ENCODE measurements around the gene NPR1.
"Not testable (repeated sequence)": the region's sequence is repeated elsewhere in the genome, so short reads cannot be mapped to it uniquely, and the experiment has no call there.

NPR1 gene

DNA sequence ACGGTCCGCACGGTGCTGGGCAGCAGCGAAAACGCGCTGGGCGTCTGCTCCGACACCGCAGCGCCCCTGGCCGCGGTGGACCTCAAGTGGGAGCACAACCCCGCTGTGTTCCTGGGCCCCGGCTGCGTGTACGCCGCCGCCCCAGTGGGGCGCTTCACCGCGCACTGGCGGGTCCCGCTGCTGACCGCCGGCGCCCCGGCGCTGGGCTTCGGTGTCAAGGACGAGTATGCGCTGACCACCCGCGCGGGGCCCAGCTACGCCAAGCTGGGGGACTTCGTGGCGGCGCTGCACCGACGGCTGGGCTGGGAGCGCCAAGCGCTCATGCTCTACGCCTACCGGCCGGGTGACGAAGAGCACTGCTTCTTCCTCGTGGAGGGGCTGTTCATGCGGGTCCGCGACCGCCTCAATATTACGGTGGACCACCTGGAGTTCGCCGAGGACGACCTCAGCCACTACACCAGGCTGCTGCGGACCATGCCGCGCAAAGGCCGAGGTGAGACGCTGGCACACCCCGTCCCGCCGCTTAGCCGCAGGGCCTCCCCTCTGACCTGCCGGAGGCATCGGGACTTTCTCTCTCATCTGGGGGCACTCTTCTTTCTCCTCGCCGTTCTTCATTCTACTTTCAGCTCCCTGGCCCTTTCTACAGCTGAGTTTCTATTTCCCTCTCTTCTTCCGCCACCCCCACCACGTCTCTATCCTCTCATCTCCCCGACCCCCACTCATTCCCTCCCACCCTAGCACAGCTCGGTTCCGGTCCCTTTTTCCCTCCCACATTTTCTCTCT is 1.0 kb downstream of the NPR1 start:
- DNase-seq (ENCODE audit: low read depth in 2 of 2), result no peak

DNA sequence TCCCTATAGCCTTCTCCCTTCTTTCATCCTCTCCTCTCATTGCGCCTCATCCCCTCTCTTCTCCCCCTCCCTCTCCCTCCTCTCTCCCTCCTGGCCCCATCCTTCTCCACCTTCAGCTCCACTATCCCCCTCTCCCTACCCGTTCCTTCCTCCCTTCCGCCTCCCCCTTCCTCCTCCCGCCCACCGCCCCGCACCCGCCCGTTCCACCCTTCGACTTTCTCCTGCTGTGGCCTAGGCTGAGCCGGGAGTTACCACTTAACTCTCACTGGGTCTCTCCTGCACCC is 1.6 kb downstream of the NPR1 start:
- DNase-seq (ENCODE audit: low read depth in 2 of 2), result no peak

DNA sequence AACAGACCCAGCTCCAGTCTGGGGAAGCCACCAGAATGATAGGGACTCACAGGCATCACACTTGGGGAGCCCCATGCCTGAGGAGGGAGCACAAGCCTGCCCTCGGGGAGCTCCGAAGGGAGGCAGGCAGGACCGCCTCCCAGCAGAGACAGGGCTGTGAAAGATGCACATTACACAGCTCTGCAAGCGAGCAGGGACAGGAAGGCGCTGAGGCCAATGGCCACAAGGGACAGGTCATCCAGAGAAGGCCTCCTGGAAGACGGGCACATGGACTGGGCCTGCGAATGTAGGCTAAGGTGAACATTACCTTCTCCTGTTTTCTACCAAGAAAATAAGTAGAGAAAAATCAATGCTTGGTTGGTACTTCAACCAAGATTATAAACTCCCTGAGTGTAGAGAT is 4.2 kb downstream of the NPR1 start:
- no peak for DNase-seq (ENCODE audit: low read depth in 2 of 2)

DNA sequence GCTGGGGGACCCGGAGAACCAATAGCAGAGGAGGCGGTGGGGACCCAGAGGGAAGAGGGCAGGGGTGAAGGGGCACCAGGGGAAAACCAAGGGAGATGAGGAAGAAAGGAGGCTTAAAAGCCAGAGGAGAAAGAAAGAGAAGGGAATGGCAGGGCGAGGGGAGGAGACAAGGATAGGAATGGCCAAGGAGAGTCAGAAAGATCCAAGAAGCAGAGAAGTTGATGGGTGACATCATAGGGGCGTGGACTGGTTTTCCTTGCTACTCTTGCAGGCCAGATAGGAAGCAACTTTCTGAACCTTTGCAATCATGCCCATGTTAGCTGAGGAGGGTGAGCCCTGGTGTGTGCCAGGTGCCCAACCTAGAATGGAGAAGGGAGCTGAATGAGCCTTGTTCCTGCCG is 5.4 kb downstream of the NPR1 start:
- no peak for DNase-seq (ENCODE audit: low read depth in 2 of 2)

DNA sequence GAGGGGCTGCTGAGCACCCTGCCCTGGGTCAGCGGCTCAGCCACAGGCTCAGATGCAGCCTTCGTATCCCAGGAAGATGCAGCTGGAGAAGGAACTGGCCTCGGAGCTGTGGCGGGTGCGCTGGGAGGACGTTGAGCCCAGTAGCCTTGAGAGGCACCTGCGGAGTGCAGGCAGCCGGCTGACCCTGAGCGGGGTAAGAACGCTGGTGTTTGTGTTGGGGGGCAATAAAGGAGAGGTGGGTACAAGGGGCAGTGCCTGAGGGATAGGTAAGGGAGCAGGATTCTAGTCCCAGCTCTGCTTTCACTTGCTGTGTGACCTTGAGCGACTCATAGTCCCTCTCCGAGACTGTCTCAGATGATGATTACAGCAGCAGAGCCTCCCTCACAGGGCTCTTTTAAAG is 6.4 kb downstream of the NPR1 start:
- DNase-seq (ENCODE audit: low read depth in 2 of 2), result no peak

DNA sequence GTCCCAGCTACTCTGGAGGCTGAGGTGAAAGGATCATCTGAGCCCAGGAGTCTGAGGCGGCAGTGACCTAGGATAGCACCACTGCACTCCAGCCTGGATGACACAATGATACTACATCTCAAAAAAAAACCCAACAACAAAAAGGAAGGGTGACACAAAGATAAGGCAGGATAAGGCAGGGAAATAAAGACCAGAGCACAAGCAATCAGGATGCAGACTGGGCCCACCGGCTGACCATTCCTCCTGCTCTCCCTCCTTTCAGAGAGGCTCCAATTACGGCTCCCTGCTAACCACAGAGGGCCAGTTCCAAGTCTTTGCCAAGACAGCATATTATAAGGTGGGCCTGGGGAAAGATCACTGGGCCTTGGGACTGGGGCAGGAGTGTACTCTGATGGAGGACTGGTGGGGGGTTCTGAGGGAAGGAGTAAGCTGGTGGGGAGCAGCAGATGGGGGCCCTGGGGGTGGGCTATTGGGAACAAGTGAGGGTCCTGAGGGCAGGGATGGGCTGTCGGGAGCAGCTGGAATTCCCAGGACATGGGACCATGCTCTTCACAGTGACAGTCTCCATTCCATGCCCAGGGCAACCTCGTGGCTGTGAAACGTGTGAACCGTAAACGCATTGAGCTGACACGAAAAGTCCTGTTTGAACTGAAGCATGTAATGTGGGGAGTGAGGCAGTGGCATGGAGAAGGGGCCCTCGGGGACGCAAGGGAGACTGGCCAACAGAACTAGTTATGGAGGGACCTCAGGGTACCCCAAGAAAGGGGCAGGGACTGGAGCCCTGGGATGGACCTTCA is 7.3 kb downstream of the NPR1 start:
- no peak for DNase-seq (ENCODE audit: low read depth in 2 of 2)

DNA sequence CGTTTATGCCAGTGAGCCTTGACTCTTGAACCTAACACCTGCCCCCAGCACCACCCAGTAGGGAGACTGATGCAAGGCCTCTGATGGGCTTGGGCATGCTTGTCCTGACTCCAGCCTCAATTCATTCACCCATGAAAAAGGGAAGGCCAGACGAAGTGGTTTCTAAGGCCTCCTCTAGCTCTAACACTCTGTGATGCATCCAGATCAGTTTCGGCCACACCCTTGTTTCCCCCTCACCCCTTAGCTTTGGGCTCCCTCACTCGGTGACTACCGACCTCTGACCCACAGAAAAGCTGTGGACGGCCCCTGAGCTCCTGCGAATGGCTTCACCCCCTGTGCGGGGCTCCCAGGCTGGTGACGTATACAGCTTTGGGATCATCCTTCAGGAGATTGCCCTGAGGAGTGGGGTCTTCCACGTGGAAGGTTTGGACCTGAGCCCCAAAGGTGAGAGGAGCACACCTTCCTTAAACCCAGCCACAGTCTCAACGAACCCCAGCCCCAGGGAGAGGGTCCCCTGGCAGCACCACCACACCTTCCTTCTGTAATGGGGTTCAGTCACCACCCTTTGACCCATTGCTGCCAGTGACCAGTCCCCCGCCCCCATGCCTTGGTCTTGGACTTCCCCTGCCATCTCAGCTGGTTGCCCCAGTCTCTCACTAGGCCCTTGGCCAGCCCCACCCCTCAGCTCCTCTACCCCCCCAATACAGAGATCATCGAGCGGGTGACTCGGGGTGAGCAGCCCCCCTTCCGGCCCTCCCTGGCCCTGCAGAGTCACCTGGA is 9.0 kb downstream of the NPR1 start:
- DNase-seq (ENCODE audit: low read depth in 2 of 2), result no peak

DNA sequence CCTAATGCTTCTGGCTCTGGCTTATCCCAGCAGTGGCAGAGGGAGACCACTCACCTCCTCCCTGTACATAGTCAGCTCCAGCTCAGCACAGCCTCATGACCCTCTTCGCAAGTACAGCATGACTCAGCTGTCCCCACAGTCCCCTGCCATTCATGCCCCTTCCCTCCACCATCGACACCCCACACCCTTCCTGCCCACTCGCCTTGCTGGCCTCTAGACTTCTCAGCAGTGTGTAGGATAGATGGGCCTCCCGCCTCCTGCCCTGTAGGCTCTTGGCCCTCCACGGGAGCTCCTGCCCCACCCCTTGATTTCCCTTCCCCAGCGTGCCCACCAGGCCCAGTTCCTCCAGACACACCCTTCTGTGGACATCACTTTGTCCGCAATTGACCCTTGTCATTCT is 9.8 kb downstream of the NPR1 start:
- no peak for DNase-seq (ENCODE audit: low read depth in 2 of 2)

DNA sequence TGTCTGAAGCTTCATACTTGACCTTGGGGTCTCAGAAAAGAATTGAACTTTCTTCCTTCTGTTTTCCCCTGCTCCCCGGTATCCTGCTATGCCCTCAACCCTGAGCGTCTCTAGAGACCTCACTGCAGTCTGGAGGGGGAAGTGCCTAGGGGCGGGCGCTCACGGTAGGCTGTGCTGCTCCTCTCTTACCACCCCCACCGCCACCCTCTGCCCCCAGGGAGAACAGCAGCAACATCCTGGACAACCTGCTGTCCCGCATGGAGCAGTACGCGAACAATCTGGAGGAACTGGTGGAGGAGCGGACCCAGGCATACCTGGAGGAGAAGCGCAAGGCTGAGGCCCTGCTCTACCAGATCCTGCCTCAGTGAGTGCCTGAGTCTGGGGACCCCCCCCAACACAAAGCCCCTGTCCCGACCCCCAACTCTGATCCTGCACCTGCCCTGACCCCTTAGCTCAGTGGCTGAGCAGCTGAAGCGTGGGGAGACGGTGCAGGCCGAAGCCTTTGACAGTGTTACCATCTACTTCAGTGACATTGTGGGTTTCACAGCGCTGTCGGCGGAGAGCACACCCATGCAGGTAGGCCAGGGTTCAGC is 10.3 kb downstream of the NPR1 start:
- DNase-seq (ENCODE audit: low read depth in 2 of 2), result no peak

DNA sequence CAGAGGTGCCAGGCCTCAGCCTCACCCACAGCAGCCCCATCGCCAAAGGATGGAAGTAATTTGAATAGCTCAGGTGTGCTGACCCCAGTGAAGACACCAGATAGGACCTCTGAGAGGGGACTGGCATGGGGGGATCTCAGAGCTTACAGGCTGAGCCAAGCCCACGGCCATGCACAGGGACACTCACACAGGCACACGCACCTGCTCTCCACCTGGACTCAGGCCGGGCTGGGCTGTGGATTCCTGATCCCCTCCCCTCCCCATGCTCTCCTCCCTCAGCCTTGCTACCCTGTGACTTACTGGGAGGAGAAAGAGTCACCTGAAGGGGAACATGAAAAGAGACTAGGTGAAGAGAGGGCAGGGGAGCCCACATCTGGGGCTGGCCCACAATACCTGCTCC is 15.0 kb downstream of the NPR1 start:
- no peak for DNase-seq (ENCODE audit: low read depth in 2 of 2)

DNA sequence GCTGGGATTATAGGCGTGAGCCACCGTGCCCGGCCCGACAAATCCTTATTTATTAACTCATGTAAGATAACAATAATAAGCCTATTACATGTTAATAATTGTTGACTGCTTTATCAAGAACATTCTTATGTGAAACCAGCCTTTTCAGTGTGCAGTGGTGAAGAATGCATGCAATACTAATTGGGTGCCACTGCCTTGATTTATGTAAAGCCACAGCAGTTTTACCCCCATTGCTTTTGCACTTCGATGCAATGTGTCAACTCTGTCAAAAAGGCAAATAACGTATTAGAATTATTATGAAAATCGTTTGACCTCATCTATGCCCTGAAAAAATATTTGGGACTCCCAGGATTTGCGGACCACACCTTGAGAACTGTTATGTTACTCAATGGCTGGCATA is 18.3 kb downstream of the NPR1 start:
- no peak for DNase-seq (ENCODE audit: low read depth in 2 of 2)

DNA sequence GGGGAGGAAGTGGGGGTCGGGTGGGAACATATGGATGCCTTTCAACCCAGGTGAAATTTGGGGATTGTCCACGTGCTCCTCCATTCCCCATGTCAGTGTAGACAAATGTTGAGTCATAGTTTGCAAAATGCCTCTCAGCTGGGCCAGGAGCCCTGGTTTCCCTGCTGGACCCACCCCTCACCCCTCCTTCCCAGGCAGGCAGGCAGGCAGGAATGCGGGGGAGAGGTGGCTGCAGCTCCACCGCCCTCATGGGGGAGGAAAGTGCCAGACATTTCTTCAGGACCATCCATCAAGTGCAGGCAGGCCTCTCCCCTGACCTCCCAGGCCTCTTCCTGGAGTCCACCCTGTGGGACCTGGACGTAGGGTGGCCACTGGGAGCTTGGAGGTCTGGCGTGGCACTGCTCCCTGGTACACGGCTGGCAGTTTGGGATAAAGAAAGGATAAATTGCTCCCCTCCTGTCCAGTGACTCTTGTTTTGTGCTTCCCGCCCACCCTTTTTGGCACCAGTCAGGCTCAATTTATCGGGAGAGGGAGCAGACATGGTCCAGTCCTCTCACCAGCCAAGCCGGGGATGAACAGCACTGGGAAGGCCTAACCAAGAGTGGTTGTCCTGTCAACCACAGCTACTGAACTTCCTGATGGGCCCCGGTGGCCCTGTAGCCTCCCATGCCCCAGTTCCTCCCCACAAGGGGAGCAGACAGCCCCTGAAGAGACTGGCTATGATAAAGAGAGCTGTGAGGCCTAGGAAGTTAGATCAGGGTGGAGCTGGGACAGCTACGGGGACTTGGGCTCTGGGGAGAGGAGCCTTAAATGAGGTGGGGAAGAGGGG is 18.9 kb downstream of the NPR1 start:
- no peak for DNase-seq (ENCODE audit: low read depth in 2 of 2)

DNA sequence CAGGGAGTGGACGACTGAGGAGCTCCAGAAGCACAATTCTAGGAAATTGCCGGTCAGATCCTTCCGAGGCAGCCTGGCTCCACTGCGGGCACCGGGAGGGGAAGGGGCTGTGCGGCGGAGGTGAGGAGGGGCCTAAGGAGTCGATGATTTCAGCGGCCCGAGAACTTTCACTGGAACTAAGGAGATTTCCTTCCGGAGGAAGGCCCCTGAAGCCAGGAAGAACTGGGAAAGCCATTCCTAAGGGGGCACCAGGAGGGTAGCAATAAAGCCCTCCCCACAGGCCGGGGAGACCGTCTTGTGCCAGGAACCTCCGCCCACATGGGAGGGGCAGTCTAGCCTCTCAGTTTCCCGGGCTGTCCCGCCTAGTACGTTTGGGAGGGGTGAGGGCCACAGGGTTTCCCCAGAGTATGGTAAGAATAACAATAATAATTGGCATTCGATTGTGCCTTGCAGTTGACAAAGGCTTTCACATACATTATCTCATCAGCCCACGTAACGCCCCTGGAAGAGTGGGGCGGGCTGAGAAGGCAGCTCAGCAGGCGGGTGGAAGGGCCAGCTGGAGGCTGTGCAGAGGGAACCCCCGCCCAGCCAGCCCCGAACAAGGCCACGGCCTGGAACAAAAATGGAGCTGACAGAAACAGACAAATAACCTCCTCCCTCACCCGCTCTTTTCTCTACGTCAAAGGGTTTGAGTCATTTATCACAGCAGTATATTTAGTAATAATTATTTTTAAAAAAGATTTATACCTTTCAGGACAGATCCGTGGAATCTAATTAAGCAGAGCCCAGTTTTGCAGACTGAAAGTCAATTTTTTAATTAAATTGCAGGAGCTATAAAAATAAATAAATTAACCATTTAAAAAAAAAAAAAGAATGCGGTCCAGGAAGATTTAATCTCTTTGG is 19.8 kb downstream of the NPR1 start:
- DNase-seq (ENCODE audit: low read depth in 2 of 2), result no peak

DNA sequence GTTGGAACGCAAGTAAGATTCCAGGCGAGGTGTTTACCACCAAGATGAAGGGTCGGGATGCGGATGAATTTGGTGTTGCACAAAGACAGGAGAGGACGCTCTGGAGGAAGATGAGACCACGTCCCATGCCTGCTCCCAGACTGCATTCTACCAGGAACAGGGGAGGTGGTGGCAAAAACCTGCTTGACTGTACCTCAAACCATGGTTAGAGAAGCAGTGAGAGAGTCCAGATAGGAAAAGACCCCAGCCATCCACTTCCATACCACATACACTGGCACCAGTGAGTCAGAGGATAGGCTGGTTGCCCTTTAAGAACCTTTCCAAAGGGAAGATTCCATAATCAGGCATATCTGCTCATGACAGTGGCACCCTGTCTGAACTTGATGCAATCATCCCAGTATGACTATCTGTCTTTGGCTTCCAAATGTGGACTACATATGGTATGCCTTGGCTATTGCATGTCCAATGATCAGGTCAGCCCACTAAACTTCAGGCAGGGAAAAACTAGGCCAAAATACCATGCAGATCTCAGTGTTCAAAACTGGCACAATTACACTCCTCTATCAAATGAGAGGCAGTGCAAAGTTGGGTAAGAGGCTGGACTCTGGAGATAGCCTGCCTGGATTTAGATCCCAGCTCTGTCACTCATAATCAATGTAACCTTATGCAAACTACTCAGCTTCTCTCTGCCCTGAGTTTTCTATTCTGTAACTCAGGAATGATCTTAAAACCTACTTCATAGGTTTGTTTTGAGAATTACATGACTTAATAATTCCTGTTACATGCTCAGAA is 20.6 kb downstream of the NPR1 start:
- DNase-seq (ENCODE audit: low read depth in 2 of 2), result no peak

DNA sequence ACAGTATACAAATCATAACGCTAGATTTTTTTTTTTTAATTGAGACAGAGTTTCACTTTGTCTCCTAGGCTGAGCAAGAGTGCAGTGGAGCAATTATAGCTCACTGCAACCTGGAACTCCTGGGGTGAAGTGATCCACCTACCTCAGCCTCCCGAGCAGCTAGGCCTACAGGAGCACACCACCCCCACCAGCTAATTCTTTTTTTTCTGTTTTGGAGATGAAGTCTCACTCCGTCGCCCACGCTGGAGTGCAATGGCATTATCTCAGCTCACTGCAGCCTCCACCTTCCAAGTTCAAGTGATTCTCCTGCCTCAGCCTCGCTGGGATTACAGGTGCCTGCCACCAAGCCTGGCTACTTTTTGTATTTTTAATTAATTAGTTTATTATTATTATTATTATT is 21.3 kb downstream of the NPR1 start:
- DNase-seq (ENCODE audit: low read depth in 2 of 2), result no peak

DNA sequence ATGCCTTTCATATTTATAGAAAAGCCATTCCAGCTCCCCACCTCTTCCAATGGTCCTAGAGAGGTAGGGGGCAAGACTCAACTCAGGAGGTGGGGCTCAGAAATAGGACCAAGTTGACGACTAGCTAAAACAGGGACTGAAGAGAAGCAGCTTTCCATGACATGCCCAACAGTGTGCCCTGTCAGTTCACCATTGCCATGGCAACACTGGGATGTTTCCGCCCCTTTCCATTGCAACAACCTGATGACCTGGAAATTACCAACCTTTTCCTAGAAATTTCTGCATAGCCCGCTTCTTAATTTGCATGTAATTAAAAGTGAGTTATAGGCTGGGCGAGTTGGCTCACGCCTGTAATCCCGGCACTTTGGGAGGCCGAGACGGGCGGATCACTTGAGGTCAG is 27.0 kb downstream of the NPR1 start:
- no peak for DNase-seq (ENCODE audit: low read depth in 2 of 2)

DNA sequence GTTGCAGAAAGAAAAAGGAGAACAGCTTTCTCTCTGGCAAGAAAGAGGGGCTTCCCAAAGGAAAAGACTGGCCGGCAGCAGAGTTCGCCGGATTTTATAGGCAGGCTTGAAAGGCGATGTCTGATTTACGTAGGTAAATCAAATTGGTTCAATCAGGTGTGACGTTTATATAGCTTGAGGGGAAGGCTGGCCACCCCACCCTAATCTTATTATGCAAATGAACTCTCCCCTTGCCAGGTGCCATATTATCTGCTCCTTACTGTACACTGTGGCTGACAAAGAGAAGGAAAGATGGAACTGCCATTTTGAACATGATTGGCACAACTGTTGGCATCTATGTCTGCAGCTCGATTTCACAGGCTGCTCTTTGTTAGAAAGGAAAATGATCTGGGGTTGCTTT is 32.5 kb downstream of the NPR1 start:
- no peak for DNase-seq (ENCODE audit: low read depth in 2 of 2)

DNA sequence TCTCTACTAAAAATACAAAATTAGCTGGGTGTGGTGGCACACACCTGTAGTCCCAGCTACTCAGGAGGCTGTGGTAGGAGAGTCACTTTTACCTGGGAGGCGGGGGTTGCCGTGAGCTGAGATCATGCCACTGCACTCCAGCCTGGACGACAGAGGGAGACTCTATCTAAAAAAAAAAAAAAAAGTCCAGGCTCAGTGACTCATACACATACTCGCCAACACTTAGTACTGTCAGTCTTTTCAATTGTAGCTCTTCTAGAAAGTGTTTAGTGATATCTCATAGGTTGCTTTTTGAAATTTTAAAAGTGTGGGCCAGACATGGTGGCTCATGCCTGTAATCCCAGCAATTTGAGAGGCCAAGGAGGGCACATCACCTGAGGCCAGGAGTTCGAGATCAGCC is 37.7 kb downstream of the NPR1 start:
- DNase-seq (ENCODE audit: low read depth in 2 of 2), result not testable (repeated sequence)

DNA sequence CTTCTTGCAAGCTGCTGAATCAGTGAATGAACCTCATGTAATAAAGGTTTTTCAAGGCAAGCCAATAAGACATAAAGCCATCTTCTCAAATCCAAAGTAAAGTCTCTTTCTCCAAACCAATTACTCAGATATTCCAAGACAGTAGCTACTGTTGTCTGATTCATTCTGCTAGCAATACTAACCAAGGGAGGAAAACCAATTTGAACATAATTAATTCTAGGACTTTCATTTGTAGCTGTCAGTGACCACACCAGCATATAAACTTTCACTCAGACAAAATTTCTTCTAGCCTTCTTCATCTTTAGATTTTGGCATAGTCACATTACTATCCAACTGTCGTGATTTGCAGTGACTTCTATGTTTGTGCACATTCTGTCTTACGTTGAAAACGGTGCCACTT is 38.8 kb downstream of the NPR1 start:
- no peak for DNase-seq (ENCODE audit: low read depth in 2 of 2)

DNA sequence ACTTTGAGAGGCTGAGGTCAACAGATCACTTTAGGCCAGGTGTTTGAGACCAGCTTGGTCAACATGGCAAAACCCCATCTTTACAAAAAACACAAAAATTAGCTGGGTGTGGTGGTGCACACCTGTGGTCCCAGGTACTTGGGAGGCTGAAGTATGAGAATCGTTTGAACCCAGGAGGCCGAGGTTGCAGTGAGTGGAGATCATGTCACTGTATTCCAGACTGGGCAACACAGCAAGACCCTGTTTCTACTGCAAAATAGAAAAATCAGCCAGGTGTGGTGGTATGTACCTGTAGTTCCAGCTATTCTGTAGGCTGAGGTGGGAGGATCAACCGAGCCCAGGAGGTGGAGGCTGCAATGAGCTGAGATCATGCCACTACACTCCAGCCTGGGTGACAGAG is 45.2 kb downstream of the NPR1 start:
- DNase-seq (ENCODE audit: low read depth in 2 of 2), result no peak

Measured in stimulated activated CD8-positive, alpha-beta memory T cell treated with anti-CD3 and anti-CD28 coated beads, Interleukin-15, amount 100 ng/mL, for 48 hours (primary cell).